MV-4-11 (cell line): ENCODE results near the gene CPNE6.
A peak's percentile ranks its signal among the peaks of the same experiment; 100 is the strongest.

ENCODE experiments used
- DNase-seq: peaks from one replicate; lab custom pipeline; 2025; lab: John Stamatoyannopoulos, UW

CPNE6 gene

DNA sequence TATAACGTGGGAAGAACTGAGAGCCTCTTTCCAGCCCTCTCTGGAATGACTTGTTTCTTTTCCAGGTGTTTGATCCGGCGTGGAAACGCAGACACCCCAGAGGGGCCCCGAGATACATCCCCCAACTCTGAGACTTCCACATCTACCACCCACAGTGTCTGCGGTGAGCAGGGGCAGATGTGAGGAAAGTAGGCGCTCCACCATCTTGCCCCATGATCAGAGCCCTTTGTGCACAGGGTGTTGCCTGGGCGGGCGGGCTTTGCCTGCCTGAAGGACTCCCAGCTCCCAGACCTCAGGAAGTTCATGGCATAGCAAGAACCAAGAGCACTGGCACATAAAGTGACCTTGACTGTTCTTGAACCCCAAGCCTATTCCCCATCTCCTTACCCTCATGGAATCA, 16.7 kb upstream of the CPNE6 start:
- no peak for DNase-seq

DNA sequence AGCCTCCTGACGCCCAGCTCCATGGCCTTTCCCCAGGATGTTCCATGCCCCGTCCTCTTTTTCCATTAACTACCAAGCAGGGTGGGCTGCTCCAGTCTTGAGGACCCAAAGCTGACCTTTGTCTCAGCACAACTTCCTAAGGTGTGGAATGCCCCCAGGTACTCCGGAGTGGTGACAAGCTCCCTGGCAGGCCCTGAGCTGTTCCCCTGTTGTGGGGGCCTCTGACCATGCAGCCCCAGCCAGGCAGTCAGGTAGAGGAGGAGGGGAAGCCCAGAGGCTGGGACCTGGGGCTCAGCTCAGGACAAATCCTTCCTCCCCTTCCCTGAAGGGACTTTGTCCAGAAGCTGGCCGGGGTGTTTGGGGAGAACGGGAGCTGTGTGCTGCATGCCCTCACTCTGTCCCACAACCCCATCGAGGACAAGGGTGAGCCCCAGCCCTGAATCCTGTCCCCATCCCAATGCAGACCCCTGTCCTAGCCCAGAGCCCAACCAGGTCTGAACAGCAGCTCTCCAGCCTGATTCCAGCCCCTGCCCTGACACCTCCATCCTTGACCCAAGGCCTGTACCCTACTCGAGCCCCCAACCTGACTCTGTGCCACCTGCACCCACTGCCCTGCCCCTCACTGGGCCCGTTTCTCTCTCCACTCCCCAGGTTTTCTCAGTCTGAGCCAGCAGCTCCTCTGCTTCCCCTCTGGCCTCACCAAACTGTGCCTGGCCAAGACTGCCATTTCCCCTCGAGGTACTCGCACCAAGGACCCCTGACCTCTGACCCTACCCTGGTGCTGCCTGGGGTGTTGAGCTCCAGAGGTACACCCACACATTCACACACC, 15.2 kb upstream of the CPNE6 start:
- no peak for DNase-seq

DNA sequence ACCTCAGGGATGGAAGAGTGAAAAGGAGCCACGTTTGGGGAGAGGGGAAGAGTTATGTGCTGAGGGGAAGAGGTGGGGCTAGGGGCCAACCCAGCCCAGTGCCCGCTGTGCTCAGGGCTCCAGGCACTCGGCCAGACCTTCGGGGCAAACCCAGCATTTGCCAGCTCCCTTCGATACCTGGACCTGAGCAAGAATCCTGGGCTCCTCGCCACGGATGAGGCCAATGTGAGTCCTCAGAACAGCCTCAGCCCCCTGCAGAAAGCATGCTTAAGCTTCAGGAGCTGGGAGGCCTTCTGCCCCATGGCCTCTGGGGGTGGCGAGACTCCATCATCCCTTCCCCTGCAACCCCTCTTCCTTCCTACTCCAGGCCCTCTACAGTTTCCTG, 14.6 kb upstream of the CPNE6 start:
- DNase-seq, result no peak

DNA sequence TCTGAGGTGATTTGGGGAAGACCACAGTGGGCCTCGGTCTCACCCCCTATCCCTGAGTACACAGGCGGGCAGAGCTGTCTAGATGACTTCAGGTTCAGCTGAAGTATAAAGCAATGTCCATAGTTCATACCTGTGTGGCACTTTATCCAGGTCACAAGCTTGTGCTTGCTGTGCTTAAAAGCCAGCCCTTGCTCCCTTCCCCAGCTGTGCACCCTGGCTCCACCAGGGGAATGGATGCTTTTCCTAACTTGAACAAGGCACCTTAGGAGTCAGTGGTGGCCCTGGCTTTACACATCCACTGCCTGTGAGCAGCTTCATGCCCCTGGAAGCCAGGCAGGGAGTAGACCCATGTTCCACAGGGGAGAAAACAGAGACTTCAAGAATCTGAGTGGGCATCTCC, 14.1 kb upstream of the CPNE6 start:
- no peak for DNase-seq

DNA sequence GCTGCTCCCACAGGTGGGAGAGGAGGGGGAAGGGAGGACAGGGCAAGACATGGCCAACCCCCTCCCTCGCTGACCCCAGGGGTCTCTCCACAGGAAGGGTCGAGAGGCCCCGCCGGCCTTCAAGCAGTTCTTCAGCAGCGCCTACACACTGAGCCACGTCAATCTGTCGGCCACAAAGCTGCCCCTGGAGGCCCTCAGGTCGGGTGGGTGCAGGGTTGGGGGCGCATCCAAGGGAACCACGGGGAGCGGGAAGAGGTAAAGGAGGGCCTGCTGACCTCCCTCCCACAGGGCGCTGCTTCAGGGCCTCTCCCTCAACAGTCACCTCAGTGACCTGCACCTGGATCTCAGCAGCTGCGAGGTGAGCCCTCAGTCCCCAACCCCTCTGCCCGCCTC, 13.5 kb upstream of the CPNE6 start:
- no peak for DNase-seq

DNA sequence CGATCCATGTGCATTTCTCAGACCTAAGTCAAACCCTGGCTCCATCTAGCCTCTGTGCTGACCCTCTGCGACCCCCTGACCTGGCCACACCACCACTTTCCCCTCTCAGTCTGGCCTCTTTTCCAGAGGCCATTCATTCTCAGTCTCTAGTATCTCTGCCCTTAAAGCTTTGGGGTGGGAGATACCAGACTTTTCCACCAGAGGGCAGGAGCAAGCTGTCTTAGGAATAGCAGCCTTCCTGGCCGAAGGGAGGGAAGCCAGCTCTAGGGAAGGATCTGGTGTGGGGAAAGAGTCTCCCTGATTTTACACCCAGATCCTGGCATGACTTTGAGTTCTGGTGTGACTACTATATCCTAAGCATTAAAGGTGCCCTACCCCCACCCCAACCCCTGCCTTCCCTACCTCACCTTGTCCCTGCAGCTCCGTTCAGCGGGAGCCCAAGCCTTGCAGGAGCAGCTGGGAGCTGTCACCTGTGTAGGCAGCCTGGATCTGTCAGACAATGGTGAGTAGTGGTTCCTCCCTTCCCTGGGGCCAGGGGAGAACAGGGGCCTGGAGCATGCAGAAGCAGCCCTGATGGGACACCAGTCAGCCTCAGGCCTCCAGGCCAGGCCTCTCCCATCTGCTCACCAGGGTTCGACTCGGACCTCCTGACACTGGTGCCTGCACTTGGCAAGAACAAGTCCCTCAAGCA, 13.0 kb upstream of the CPNE6 start:
- peak; percentile 19 for DNase-seq

DNA sequence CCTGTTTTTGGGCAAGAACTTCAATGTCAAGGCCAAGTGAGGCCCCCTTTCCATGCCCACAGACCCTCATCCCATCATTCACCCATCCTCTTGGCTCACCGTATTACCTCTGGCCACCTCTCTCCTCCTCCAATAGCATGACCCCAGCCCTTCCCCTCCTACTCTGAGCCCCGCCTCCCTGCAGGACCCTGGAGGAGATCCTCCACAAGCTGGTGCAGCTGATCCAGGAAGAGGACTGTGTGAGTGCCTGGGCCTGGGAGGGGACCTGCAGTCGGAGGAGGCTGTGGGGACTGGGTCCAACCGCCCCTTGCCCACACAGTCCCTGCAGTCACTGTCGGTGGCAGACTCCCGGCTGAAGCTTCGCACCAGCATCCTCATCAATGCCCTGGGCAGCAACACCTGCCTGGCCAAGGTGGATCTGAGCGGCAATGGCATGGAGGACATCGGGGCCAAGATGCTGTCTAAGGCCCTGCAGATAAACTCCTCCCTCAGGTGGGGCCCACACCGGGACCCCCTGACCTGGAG, 12.3 kb upstream of the CPNE6 start:
- DNase-seq, result no peak

DNA sequence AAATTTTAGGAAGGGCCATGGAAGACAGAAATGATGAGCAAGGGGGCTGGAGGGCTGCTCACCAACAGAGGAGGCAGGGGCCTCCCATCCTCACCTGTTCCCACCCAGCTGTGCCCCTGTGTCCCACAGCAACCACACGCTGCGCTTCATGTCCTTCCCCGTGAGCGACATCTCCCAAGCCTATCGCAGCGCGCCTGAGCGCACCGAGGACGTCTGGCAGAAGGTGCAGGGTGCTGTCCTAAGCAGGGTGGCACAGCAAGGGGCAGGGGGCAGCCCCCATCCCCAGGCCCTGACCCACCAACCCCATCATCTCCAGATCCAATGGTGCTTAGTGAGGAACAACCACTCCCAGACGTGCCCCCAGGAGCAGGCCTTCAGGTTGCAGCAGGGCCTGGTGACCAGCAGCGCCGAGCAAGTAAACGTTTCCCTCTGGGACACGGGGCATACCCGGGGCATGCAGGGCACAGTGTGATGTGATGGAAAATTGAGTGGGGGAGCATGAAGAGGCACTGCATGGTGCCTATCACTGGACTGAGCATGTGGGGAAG, 11.4 kb upstream of the CPNE6 start:
- no peak for DNase-seq

DNA sequence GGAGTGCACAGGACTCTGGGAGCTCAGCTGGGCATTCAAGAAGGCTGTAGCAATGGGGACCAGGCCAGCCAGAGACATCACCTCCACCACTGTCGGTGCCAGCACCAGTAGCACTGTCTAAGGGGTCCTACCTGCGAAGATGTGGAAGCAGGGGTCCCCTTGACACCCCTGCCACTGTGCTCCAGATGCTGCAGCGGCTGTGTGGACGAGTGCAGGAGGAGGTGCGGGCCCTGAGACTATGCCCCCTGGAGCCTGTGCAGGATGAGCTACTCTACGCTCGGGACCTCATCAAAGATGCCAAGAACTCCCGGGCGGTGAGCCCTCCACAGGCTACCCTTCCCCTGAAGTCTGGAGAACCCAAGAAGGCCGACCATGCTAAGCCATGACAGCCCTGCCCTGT, 10.9 kb upstream of the CPNE6 start:
- no peak for DNase-seq

DNA sequence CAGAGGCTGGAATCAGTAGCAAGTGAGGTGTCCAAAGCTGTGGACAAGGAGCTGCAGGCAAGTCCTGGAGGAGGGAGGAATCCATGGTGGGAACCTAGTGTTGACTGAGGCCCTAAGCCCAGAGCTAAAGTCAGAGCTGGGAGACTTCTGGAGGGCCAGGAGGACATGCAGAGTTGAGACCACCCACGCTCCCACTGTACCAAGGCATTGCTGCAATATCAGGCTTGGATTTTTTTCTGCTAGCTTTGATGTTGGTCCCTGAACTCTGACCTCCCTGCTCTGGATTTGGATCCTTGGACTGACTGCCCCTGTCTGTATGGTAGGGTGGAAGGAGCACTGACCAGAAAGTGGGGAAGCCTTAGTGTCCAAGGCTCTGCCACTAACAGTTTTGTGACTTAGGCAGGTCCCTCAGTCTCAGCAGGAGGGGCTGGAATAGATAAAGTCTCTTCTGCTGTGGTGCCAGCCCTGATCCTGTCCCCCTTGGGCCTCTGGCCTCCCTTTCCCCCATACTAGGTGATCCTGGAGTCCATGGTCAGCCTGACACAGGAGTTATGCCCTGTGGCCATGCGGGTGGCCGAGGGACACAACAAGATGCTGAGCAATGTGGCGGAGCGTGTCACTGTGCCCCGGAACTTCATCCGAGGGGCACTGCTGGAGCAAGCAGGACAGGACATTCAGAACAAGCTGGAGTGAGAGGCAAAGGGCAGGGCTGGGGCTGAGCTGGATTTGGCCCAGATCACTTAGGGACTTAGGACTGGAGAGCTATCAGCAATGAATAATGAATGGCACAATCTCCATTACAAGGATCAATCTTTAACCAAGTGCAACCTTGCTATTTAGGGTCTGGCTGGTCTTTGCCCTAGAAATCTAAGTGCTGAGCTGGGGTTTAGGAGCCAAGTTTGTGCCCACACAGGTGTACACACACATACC, 10.1 kb upstream of the CPNE6 start:
- no peak for DNase-seq

DNA sequence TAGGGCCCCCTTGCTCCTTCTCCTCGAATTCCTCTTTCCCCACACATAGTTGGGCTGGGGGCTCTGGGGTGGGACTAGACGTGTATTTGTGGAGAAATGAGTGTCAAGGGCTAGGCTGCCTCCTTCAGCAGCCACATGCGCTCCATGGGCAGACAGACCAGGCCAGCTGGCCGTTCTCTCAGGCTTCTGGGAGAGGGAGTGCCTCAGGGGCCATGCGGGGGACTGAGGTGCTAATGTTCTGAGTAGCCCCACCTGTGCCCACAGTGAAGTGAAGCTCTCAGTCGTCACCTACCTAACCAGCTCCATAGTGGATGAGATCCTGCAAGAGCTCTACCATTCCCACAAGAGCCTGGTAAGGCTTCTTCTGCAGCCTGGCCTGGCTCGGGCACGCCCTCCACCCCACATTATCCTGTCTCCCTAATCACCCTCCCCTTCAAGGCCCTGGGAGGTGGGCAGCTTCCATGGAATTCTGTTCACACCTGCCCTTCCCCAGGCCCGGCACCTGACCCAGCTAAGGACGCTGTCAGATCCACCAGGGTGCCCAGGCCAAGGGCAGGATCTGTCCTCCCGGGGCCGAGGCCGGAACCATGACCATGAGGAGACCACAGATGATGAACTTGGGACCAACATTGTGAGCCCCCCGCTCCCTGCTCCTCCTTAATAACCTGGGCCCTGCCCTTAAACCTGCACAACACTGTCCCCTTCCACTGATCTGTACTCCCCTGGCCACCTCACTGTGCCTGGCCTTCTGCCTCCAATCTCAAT, 9.0 kb upstream of the CPNE6 start:
- DNase-seq, result no peak

DNA sequence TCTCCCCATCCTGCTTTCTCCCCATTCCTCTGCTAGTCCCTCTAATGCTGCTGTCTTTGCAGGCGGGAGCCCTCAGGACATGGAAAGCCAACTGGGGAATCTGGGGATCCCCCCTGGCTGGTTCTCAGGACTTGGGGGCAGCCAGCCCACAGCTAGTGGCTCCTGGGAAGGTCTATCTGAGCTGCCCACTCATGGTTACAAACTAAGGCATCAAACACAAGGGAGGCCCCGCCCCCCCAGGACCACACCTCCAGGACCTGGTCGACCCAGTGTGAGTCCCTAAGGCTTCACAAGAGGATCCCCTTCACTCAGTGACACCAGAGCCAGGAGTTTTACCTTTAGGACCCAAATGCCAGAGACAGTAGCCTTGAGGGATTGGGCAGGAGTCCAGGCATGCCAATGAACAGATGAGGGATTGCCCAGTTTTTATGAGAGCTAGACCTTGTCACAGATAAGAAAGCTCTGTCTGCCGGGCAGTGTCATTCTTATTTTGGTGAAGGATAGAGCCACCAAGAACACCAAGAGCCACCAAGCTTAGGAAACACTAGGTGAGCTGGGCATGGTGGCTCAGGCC, 8.0 kb upstream of the CPNE6 start:
- no peak for DNase-seq

DNA sequence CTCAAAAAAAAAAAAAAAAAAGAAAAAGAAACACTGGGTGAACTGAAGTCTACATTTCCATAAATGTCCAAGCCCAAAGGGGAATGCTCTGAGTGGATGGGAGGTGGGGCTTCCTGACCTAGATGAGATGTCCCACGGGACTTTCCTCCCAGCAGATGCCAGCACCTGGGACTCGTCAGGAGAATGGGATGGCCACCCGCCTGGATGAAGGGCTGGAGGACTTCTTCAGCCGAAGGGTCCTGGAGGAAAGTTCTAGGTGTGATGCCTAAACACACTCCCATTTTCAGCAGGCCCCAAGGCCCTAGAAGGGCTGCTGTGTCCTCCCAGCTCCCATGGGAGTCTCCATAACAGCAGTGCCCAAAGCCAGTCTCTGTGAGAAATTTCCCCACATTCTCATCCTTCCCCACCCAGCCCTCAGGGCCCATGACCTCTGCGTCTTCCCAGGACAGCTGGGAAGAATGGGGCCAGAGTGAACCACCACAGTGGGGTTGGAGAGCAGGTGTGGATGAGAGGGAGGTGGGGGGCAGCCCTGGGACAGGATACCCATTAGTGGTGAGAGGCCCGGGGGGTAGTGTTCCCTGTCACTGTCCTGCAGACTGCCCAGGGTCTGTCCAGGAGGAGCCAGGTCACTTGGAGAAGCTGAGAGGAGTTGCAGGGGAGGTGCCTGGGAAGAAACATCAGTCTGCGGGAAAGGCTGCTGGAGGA, 7.1 kb upstream of the CPNE6 start:
- DNase-seq, result no peak

DNA sequence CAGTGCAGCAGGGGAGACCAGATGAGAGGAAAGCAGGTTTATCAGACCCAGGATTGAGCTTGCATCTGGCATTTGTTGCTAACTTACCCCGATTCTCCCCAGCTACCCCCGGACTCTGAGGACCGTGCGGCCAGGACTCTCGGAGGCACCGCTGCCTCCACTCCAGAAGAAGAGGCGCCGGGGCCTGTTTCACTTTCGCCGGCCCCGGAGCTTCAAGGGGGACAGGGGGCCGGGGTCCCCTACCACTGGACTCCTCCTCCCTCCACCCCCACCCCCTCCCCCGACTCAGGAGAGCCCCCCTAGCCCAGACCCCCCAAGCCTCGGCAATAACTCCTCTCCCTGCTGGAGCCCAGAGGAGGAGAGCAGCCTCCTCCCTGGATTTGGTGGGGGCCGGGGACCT, 6.5 kb upstream of the CPNE6 start:
- no peak for DNase-seq

DNA sequence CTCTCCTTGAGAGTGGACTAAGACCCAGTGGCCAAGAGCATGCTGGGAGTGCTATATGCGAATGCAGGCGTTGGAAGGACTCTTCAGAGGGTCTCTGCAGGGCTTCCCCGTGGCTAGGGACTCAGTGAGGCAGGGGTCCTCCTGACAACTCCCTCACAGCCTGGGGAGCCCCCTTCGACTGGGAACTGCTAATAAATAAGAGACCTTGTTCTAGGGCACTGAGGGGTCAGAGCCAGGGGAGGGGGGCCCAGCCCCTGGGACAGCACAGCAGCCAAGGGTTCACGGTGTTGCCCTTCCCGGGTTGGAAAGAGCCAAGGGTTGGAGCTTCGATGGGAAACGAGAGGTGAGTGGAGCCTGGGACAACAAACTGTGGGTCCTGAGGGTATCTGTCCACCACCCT, 6.0 kb upstream of the CPNE6 start:
- DNase-seq, result no peak

DNA sequence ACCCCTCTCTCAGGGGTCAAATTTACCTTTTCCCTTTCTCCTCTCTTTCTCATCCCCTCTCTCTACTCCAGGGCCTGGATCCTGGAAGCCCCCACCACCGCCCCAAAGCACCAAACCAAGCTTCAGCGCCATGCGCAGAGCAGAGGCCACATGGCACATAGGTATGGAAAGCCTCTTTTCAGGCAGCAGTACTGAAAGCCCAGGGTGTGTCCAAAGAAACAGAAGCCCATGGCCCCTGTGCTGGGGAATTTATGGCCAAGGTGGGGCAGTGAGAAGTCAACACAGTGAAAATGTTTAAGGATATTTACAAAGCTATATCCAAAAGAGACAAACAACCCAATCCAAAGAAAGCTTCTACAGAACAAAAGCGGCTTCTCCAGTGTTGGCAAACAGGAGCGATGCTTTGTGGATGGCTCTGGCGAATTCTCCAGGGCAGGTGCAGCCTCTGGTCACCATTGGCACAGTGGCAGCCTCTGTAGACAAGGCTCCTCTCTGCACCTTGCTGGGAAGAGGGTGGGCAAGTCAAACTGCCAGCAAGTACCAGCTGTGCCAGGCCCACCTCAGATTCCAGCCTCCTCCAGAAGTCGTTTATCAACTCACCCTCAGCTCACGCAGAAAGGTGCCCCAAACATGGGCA, 4.7 kb upstream of the CPNE6 start:
- no peak for DNase-seq

DNA sequence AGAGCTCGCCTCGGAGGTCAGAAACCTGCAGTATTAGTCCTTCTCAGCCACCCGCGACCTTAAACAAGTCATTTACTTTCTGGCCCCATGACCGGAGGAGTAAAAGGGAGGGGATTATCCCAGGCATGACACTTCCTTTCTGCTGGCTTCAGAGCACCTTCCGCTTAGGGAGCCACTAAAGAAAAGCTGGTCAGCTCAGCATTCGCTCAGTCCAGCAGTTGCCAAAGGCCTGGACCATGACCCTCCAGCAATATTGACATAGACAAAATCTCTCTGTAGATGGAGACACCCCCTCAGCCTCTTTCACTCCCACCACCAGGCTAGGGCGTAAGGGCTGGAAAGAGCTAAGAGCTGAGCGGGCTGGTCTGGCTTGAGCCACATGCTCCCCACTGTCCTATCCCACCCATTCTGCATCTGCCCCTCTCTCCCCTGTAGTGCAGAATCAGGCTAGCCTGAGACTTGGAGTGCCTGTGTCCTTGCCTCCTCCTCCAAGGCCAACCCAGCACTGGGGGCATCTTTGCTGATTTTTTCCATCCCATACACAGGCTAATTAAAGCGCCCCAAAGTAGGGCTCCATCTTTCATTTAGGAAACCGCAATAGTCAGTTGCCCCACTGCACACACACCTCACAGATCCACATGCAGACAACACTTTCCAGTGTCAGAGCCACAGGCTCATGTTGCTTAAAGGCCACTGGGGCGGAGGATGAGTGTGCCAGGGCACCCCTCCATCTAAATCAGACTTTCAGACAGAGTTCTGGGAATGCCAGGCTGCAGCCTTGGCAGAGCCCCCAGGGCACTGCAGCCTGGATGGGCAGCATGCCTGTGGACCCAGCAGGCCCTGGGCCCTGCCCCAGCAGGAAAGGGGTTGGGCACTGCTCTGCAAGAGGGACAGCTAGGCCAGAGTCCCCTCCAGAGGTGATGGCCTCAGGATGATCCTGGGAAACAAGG, 4.0 kb upstream of the CPNE6 start:
- DNase-seq, result no peak

DNA sequence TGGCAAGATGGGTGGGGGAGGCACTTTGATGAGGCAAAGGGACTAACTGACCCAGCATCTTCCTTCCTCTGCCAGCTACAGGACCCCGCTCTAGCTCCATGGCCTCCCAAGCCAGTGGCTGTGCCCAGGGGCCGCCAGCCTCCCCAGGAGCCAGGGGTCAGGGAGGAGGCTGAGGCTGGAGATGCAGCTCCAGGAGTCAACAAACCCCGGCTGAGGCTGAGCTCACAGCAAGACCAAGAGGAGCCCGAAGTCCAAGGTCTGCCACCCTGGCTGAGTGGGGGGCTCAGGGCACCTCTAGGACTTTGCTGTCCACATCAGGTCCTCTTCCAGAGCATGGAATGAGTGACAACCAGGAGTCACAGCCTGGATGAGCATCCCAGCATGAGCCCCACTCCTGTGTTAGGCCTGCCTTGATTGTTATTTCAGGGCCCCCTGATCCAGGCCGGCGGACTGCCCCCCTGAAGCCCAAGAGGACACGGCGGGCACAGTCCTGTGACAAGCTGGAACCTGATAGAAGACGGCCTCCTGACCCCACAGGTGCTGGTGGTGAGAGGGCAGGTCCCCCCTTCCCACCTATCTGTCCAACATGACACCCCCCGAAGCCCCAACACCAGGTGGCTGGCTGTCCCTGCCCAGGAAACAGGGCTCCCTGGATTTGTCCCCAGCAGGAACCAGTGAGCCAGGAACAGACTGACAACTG, 2.5 kb upstream of the CPNE6 start:
- no peak for DNase-seq
